ENCODE results near the gene UBASH3B.

Gene UBASH3B

GRCh38 chr11:122690801-122691548 lies 35.5 kb downstream of the UBASH3B start:
- TF ChIP-seq TAF1 (IDR thresholded peaks at IDR 0.05; ENCODE audit: low read depth) (no peak), TEAD4 (IDR thresholded peaks at IDR 0.05) (no peak), MAX (IDR thresholded peaks at IDR 0.05) (no peak), FOXM1 (IDR thresholded peaks at IDR 0.05; ENCODE audit: borderline replicate concordance, low read depth) (no peak), RAD21 (IDR thresholded peaks at IDR 0.05; ENCODE audit: low read depth) (no peak), TCF12 (IDR thresholded peaks at IDR 0.05; ENCODE audit: low read depth) (no peak), EGR1 (IDR thresholded peaks at IDR 0.05) (no peak), CREB1 (IDR thresholded peaks at IDR 0.05; ENCODE audit: low read depth) (no peak), EP300 (IDR thresholded peaks at IDR 0.05; ENCODE audit: borderline replicate concordance) (no peak), ZBTB7A (IDR thresholded peaks at IDR 0.05; ENCODE audit: low read depth) (no peak), YY1 (IDR thresholded peaks at IDR 0.05; ENCODE audit: low read depth) (no peak), CEBPB (IDR thresholded peaks at IDR 0.05) (no peak), NFIC (IDR thresholded peaks at IDR 0.05) (no peak), USF1 (IDR thresholded peaks at IDR 0.05) (no peak)
- TF ChIP-seq, protein P1, sequence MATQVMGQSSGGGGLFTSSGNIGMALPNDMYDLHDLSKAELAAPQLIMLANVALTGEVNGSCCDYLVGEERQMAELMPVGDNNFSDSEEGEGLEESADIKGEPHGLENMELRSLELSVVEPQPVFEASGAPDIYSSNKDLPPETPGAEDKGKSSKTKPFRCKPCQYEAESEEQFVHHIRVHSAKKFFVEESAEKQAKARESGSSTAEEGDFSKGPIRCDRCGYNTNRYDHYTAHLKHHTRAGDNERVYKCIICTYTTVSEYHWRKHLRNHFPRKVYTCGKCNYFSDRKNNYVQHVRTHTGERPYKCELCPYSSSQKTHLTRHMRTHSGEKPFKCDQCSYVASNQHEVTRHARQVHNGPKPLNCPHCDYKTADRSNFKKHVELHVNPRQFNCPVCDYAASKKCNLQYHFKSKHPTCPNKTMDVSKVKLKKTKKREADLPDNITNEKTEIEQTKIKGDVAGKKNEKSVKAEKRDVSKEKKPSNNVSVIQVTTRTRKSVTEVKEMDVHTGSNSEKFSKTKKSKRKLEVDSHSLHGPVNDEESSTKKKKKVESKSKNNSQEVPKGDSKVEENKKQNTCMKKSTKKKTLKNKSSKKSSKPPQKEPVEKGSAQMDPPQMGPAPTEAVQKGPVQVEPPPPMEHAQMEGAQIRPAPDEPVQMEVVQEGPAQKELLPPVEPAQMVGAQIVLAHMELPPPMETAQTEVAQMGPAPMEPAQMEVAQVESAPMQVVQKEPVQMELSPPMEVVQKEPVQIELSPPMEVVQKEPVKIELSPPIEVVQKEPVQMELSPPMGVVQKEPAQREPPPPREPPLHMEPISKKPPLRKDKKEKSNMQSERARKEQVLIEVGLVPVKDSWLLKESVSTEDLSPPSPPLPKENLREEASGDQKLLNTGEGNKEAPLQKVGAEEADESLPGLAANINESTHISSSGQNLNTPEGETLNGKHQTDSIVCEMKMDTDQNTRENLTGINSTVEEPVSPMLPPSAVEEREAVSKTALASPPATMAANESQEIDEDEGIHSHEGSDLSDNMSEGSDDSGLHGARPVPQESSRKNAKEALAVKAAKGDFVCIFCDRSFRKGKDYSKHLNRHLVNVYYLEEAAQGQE (IDR thresholded peaks at IDR 0.05; ENCODE audit: low read depth), result no peak

- TF ChIP-seq, protein P1 (IDR thresholded peaks at IDR 0.05; ENCODE audit: low read depth), result no peak
- TF ChIP-seq MAX (IDR thresholded peaks at IDR 0.05) (no peak), EP300 (IDR thresholded peaks at IDR 0.05; ENCODE audit: borderline replicate concordance) (no peak)
Measured at GRCh38 chr11:122691549-122692150, 36.1 kb downstream of the UBASH3B start.

DNA sequence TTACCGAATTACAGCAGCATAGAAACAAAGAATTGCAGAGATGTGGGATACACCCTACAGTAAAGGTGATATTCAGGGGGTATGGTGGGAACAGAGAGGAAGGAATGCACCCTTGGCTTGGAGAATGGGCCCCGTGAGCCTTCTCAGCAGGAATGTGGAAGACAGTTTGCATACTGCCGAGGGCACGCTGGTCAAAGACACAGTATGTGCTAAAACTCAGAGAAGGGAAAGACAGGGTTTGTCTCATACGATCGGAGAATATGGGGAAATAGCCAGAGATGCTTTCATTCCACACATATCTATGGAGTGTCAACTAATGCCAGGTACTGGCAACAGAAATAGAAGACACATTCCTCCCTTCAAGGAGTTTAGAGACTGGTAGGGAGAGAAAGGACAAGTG lies 36.9 kb downstream of the UBASH3B start:
- TF ChIP-seq RAD21 (IDR thresholded peaks at IDR 0.05; ENCODE audit: low read depth), result no peak
- TF ChIP-seq TCF12 (IDR thresholded peaks at IDR 0.05; ENCODE audit: low read depth), result no peak
- no peak for TF ChIP-seq YY1 (IDR thresholded peaks at IDR 0.05; ENCODE audit: low read depth)
- TF ChIP-seq TEAD4 (IDR thresholded peaks at IDR 0.05), result no peak
- TF ChIP-seq TAF1 (IDR thresholded peaks at IDR 0.05; ENCODE audit: low read depth), result no peak
- TF ChIP-seq EGR1 (IDR thresholded peaks at IDR 0.05), result no peak

DNA sequence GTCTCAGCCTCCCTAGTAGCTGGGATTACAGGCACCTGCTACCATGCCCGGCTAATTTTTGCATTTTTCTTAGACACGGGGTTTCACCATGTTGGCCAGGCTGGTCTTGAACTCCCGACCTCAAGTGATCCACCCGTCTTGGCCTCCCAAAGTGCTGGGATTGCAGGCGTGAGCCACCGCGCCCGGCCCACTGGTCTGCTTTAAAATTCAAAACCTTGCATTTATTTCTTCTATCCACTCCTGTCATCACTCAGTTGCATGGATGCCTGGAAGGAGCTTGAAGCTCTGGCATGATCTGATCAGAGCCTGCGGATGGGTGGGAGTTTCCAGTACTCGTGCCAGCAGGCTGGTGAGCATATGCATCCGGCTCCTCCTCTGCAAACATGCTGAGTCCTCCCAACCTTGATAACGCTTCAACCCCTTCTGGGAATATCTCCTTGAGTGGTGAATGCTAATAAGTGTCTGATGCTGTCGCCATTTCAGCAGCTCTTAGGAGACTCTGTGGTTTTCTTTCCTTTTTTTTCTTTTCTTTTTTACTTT lies 39.6 kb downstream of the UBASH3B start:
- TF ChIP-seq MAX (IDR thresholded peaks at IDR 0.05) (no peak), CEBPB (IDR thresholded peaks at IDR 0.05) (no peak), TAF1 (IDR thresholded peaks at IDR 0.05; ENCODE audit: low read depth) (no peak), TCF12 (IDR thresholded peaks at IDR 0.05; ENCODE audit: low read depth) (no peak), EP300 (IDR thresholded peaks at IDR 0.05; ENCODE audit: borderline replicate concordance) (no peak), NFIC (IDR thresholded peaks at IDR 0.05) (no peak), RAD21 (IDR thresholded peaks at IDR 0.05; ENCODE audit: low read depth) (no peak), EGR1 (IDR thresholded peaks at IDR 0.05) (no peak), ZBTB7A (IDR thresholded peaks at IDR 0.05; ENCODE audit: low read depth) (no peak), CREB1 (IDR thresholded peaks at IDR 0.05; ENCODE audit: low read depth) (no peak), USF1 (IDR thresholded peaks at IDR 0.05) (no peak), FOXM1 (IDR thresholded peaks at IDR 0.05; ENCODE audit: borderline replicate concordance, low read depth) (no peak), TEAD4 (IDR thresholded peaks at IDR 0.05) (no peak), YY1 (IDR thresholded peaks at IDR 0.05; ENCODE audit: low read depth) (no peak)
- TF ChIP-seq, protein P1 (IDR thresholded peaks at IDR 0.05; ENCODE audit: low read depth), result no peak
